H54 (cell line): ENCODE results near the gene SPG21.
"Not testable (repeated sequence)": the region's sequence is repeated elsewhere in the genome, so short reads cannot be mapped to it uniquely, and the experiment has no call there.

ENCODE experiments used
- DNase-seq: peaks from one replicate; pipeline ENCODE4 v3.0.0; 2011; ENCODE audit warnings: low spot score, mixed read lengths; ENCODE audit not compliant: insufficient read length
- FAIRE-seq: peaks from 3 replicates; lab custom pipeline; 2011; peaks lifted over from hg19 to GRCh38; lab: Jason Lieb, UNC
- POLR2A ChIP-seq: IDR thresholded peaks from 2 replicates; pipeline ENCODE4 v1.6.1; 2011; ENCODE audit warnings: low read depth, mild to moderate bottlenecking, low read length

Gene SPG21, protein sequence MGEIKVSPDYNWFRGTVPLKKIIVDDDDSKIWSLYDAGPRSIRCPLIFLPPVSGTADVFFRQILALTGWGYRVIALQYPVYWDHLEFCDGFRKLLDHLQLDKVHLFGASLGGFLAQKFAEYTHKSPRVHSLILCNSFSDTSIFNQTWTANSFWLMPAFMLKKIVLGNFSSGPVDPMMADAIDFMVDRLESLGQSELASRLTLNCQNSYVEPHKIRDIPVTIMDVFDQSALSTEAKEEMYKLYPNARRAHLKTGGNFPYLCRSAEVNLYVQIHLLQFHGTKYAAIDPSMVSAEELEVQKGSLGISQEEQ

DNA sequence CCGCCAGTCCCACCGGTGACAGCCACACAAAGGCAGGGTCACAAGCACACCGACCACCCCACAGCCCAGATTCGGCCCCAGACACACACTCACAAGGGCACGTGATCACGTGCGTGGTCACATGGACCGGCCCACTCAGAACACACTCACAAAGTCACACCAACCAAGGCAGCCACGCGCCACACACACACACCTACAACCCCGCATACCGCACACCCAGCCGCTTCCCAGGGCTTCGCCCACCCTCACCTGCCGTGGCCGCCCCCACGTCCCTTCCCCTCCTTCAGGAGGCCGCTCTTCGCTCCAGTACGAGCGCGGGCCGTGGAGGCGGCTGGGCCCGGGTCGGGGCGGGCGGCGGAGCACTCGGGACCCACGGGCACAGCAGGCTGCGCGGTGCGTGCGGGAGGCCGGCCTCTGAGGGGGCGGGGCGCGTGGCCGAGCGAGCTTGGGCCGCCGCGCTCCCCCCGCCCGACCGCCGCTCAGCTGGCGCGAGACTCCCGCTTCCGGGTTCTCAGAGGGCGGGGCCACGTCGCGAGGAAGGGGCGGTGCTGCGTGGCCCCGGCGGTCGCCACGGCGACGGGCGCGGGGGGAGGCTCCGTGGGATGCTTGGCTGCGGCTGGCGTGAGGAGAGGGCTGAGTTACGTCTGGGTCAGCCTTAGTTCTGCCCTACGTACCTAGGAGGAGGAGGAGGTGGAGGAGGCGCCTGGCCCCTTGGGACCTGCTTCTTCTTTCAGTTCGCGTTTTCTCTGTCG lies at the start of gene SPG21:
SPG21 (minus strand) TSS at position 499 of the 752 bp plus-strand sequence. CDS start 6,345 bp downstream, outside the sequence.
- TF ChIP-seq POLR2A: peak; percentile 65
- peak; percentile 30 for FAIRE-seq

DNA sequence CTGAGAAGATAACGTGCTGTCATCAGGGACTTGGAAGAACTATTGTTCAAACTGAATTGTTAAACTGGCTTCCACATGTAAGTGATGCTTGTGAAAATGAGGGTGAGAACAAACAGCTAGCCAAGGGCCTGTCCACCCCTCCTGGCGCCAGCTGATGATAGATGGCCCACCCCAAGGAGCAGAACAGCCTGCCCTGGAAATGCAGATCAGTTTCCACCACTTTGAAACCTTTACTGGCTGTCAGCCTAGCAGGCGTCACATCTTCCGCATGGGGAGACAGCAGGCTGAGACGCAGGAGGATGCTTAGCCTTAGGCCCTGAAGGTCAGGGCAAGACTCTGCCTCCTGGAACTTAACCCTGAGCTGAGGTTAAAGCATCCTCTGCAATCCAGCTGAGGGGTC lies 49.1 kb upstream of the SPG21 start:
- no peak for DNase-seq
- TF ChIP-seq POLR2A: no peak
- no peak for FAIRE-seq

More for the DNA sequence above, at the start of gene SPG21:
- peak; percentile 84 for DNase-seq

DNA sequence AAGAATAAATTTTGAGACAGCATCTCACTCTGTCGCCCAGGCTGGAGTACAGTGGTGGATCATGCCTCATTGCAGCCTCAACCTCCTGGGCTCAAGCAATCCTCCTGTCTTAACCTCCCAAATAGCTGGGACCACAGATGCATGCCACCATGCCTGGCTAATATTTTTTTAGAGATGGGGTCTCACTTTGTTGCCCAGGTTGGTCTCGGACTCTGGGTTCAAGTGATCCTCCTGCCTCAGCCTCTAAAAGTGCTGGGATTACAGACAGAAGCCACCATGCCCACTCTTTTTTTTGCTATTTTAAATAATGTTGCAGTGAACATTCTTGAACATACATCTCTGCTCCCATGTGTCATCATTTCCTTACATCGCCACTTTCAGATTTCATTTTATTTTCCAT lies 48.7 kb upstream of the SPG21 start:
- no peak for FAIRE-seq
- no peak for TF ChIP-seq POLR2A
- no peak for DNase-seq

DNA sequence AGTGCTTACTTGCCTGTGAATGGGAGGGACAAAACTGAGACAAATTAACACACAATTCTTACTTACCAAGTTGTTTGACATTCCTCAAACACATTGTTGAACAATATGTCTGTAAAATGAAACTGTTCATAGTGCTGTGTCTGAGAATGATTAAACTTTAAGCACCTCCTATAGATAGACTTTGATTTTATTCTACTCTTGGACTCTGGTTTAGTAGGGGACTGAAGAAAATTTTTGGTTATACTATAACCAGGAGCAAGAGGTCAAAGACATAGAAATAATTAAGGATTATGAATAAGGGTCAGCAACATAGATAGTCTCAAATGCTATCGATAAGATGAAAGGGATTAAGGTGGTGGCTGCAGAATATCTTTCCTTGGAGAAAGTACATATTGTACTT lies 47.6 kb upstream of the SPG21 start:
- TF ChIP-seq POLR2A: no peak
- FAIRE-seq: no peak
- no peak for DNase-seq

DNA sequence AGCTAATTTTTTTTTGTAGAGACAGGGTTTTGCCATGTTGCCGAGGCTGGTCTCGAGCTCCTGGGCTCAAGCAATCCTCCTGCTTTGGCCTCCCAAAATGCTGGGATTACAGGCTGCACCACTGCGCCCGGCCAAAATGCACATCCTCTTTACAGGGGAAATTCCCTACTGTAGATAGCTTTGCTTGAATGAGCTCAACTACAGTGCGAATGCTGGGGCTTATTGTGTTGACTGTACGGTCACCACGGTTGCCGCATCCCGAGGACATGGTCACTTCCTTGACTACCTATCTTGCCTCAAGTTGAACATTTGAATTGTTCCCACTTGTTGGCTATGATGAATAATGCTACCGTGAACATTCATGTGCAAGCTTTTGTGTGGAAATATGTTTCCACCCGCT lies 45.0 kb upstream of the SPG21 start:
- DNase-seq (no peak), FAIRE-seq (no peak)
- TF ChIP-seq POLR2A: no peak

DNA sequence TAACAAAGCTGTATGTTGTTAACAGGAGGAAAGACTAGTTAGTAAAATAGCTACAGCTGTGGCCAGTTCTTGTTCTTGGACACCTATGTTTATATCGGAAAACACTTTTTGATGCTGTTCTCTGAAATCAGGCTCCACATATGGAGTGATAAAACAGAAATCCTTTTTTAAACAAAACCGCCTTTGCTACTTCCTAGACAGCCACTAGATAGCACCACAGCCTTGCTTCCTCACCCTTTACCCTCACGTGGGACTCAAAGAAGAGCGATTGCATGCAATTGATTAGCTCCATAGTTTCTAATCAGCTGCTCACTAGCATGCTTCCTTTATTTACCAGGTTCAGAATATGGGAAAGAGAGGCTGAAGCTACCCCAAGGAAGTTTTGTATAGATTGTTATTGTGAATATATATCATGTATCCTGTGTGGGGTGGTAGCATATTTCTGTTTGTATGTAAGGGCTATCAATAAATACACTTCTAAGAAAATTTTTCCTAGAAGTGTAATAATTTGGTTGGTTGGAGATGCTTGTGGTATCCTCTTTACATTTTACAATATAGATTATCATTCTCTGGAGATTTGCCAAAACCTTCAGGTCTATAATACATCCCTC lies 44.0 kb upstream of the SPG21 start:
- no peak for FAIRE-seq
- no peak for DNase-seq
- no peak for TF ChIP-seq POLR2A

DNA sequence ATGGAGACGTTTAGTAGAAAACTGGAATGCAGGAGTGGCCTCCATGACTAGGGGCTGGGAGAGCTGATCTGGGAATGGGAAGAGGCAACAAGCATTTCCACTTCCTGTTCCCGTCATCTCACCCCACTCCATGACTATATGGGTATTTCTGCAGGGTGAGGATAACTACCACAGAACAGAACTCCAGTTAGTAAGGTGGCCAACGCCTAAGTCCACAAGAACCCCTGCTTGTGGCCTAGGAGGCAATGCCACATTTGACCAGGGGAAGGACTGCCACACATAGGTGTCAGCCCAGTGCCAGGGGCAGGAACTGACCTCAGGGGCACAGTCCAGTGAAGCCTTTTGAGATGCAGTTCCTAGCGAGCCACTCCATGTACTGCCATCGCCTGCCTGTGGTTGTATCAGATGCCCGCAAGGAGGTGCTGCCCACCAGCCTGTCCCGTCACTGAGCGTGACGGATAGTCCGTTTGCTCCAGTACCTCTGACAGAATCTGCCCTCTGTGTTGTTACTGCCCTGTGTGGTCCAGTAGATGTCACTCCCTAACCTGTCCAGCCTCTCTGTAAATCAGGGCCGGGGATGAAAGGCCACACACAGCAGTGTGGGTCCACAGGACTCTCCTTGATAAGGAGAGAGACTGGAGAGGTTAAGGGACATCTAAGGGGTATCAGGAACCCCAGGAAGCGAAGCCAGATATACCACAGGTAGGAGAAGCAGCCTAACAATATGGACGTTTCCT lies 43.3 kb upstream of the SPG21 start:
- FAIRE-seq: peak; percentile 81
- TF ChIP-seq POLR2A: no peak

DNA sequence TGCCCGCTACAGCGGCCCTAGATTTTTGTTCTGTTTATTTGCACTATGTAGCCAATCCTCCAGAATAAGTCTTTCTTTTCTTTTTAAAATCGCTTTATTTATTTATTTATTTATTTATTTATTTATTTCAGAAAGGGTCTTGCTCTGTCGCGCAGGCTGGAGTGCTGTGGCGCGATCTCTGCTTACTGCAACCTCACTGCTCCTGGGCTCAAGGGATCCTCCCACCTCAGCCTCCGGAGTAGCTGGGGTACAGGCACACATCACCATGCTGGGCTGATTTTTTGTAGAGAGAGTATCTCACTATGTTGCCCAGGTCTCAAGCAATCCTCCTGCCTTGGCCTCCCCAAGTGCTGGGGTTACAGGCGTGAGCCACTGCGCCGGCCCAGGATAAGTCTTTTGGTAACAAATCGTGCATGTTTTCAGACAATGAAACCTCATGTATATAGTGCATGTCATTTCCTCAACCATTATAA lies 40.1 kb upstream of the SPG21 start:
- FAIRE-seq (no peak), DNase-seq (no peak)
- TF ChIP-seq POLR2A: no peak

More for the DNA sequence above, 43.3 kb upstream of the SPG21 start:
- peak; percentile 49 for DNase-seq

DNA sequence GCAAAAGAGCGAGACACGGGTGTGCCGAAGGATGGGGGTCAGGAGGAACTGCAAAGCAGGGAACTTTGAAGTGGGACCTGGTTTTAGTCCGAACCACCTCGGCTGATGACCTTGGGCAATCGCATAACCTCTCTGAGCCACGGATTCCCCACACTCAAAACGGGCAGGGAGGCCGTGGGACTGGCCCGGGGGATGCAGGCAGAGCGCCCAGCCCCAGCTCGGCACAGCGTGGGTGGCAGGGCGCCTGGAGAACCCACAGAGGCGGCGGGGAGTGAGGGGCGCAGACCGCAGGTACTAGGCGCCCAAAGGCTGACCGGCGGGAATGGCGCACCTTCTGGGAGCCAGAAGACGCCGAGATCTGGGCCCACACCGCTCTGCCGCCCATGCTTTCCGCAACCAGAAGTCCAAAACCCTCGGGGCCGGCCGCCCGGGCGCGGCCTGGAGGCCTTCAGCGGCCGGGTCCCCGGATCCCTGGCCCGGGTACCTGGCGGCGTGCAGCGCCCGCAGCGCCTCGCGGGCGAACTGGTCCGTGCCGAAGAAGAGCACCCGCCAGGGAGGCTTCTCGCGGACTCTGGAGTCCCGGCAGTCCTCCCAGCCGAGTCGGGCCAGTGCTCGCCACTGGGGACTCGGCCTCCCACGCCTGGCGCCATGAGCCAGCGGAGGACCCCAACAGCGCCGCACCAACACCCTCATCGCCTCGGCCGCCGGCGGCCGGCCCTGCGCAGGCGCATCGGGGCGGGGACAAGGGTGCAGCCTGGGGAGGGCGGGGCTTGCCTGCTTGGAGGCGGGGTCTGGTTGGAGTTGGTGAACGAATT lies 39.4 kb upstream of the SPG21 start, which contains the start of gene MTFMT:
MTFMT (minus strand) TSS at position 719 of the 815 bp plus-strand sequence; CDS start at position 693, 26 bp downstream.
- TF ChIP-seq POLR2A: peak; percentile 98
- peak; percentile 81 for DNase-seq
- FAIRE-seq: no peak

DNA sequence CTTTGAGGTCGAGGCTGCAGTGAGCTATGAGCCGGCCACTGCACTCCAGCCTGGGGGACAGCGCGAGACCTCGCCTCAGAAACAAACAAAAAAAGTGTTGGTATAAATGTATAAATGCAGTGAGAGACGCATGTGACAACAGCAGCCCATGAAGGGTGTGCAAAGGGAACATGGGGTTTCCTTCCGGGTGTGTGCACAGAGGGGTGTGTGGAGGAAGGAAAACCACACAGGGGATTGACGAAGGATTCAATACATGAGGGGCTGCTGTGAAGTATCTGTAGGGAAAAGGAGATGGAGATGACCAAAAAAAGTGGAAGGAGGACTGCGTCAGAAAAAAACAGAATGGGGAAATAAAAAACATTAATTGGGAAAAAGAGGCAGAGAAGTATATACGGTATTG lies 38.6 kb upstream of the SPG21 start:
- DNase-seq (no peak), FAIRE-seq (no peak)
- no peak for TF ChIP-seq POLR2A

DNA sequence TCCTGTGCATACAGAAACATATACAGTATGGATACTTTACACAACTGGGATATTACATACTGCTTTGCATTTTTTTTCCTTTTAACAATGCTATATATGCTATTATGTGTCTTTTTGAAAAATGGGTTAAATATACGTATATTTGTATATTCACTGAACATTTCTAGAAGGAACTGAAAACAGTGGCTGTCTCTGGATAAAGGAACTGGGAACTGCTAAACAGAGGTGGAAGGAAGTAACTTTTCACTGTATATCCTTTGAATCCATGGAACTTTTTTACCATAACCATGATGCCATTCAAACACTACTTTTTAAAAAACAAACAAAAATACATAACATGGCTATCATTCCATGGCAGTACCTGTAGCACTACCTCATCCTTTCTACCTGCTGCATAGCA lies 37.9 kb upstream of the SPG21 start:
- FAIRE-seq: no peak
- TF ChIP-seq POLR2A: no peak
- no peak for DNase-seq

DNA sequence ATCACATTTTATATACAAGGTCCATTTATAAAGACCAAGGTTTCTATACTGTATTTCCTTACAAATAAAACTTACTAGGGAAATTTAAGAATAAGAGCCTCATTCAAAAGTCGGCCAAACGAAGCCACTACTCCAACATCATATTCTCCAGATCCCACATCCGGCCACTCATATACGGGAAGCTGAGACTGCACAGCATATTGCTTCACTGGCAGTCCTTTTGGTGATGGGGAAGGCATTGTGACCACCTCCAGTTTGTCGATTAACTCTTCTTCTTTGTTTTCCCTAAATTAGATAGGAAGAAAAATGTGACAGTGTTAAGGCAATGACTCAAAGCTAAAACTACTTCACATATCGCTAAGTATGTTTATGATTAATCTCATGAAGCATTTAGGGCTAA lies 37.0 kb upstream of the SPG21 start:
- DNase-seq (no peak), FAIRE-seq (no peak)
- no peak for TF ChIP-seq POLR2A

DNA sequence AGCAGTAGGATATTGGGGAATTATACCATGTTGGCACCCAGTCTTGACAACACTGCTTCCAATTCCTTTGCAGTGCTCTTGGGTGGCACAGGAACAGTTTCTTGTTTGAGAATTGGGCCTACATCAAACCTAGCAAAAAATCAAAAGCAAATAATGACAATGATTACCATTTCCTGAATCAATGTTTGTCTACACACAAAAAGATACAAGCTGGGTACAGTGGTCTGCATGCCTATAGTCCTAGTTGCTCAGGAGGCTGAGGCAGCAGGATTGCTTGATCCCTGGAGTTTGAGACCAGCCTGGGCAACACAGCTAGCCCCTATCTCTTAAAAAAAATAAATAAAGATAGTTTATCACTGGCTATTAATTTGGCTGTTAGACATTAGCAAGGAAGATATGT lies 31.8 kb upstream of the SPG21 start:
- no peak for FAIRE-seq
- no peak for TF ChIP-seq POLR2A
- no peak for DNase-seq

DNA sequence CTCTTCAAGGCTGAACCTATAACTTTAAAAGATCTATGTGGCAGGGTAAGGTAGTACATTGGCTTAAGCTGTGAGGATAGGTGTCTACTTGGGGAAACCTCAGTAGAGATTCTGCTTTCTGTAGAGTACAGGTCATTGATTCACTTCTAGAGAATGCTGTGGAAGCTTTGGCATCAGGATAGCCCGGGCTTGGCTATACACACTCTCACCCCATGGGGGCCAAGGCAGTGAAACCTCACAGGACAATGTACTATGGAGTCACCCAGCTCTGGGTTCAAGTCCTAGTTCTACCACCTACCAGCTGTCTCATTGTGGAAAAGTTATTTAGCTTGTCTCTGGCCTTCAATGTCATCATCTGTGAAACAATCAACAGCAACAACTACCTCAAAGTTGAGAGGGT lies 30.7 kb upstream of the SPG21 start:
- no peak for TF ChIP-seq POLR2A
- no peak for DNase-seq

DNA sequence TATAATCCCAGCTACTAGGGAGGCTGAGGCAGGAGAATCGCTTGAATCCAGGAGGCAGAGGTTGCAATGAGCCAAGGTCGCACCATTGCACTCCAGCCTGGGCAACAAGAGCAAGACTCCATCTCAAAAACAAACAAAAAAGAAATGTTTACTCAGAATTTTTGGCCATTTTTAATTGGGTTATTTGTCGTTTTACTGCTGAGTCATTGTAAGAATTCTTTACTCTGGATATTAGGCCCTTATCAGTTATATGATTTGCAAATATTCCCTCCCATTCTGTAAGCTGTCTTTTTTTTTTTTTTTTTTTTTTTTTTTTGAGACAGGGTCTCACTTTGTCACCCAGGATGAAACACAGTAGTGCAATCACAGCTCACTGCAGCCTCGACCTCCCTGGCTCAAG lies 21.5 kb upstream of the SPG21 start:
- FAIRE-seq: not testable (repeated sequence)

More for the DNA sequence above, 30.7 kb upstream of the SPG21 start:
- no peak for FAIRE-seq

More for the DNA sequence above, 21.5 kb upstream of the SPG21 start:
- not testable (repeated sequence) for DNase-seq
